ENCODE results near the gene KIRREL3. TPM values are rescaled to one million over a fixed set of nuclear protein-coding genes. Genes with fewer than 3 reads are reported as not detected.

Gene KIRREL3
- total RNA-seq, 5 donors from 2014 or later (not counting 1 experiment from before 2014, with no cell fraction given): not detected

DNA sequence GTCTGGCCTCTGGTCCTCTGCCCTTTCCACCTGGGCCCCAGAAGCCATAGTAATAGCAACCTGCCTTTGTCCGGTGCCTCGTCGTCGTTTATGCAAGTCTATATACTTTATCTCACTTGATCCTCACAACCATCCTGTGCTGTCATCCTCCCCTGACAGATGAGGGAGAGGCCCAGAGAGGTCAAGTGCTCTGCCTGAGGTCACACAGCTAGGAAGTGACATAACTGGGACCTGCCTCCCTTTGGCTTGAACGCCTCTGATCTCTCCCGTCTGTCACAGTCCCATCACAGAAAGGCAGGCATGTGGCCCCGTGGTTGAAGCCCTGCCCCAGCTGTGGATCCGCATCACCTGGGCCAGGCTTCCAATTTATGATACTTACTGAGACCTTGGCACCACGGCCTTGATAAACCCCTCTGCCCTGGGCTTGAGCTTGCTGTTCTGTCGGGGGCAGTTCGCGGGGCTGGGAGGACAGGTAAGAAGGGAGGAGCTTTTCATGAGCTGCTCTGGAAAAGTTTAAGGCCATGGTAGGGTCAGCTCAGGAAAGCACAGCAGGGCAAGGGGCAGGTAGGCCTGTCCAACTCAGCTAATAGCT lies 398.1 kb downstream of the KIRREL3 start:
- Histone ChIP-seq H3K36me3 (ENCODE audit: control insufficient read depth in 2 of 2, extremely low read depth in 1 of 2, insufficient read depth in 1 of 2, low read length in 1 of 2) (no peaks in the 10 kb centered on the region), H3K4me3 (ENCODE audit: control insufficient read depth in 1 of 2, extremely low read depth in 1 of 2, low read length in 1 of 2) (no peak overlapping the region), H3K9me3 (no peaks in the 10 kb centered on the region), H3K27me3 (replicated peaks in 1 of 2; ENCODE audit: control insufficient read depth in 2 of 2, extremely low read depth in 1 of 2, insufficient read depth in 2 of 2, low read length in 1 of 2) (peaks cover 0 to 38% of the 10 kb centered on the region in 2 experiments), H3K27ac (ENCODE audit: low read length) (no peak overlapping the region), H3K4me1 (ENCODE audit: control insufficient read depth in 1 of 2, extremely low read depth in 1 of 2, insufficient read depth in 2 of 2, low read length in 2 of 2) (no peaks in the 10 kb centered on the region)
- no peaks in the 10 kb centered on the region for H3K4me1 Mint-ChIP-seq
- peaks cover 29 to 47% of the 10 kb centered on the region in 2 donors for H3K27me3 Mint-ChIP-seq
- H3K27ac Mint-ChIP-seq: no peak overlapping the region
- H3K36me3 Mint-ChIP-seq: no peaks in the 10 kb centered on the region
- ChIA-PET CTCF (interaction anchor here in 1 of 2 donors (0.7 kb wide), 1 partner anchor 807 kb away, joined by 3 read pairs; no protein-coding TSS in a partner anchor), POLR2A (no interaction called here)
- peaks cover 0 to 4% (median 0%) of the 10 kb centered on the region in 3 donors for H3K9me3 Mint-ChIP-seq
- WGBS (ENCODE audit: insufficient coverage): 80% methylated on average over 11 of the region's 12 CpGs
- DNase-seq (no peak), ATAC-seq (replicated peaks in 1 of 4) (no peak)
- no peak overlapping the region for H3K4me3 Mint-ChIP-seq

DNA sequence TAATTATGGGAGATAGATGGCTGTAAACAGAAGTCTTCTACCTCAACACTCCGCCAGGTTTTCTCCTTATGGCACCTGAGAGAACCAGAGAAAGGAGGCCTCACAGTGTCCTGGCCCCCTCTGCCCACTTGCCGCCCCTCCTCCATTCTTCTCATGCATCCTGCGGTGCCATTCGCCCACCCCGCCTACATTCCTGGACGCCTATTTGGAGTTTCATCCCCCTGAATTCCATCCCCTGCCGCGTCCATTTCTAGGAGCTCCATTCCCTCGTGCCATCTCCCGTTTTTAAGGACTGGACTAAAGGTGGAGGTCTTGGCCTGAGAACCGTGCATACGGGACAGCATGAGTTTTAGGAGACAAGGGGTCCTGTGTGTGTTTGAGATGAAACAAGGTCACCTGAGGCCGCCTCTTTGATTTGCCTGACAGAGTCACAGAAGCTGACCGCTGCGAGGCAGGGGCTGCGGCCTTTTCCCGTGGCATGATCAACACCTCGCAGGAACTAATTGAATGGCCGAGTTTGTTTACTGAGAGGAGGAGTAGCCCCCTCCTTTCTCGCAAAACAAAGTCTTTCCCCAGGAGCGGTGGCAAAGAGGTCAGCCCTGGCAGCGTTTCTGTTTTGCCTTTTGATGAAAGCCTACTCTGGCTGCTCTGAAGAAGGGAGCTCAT lies 398.9 kb downstream of the KIRREL3 start:
- POLR2A ChIA-PET: no interaction called here
- no peak overlapping the region for H3K4me3 Mint-ChIP-seq
- Histone ChIP-seq H3K36me3 (ENCODE audit: control insufficient read depth in 2 of 2, extremely low read depth in 1 of 2, insufficient read depth in 1 of 2, low read length in 1 of 2) (no peaks in the 10 kb centered on the region), H3K4me1 (ENCODE audit: control insufficient read depth in 1 of 2, extremely low read depth in 1 of 2, insufficient read depth in 2 of 2, low read length in 2 of 2) (no peaks in the 10 kb centered on the region), H3K4me3 (ENCODE audit: control insufficient read depth in 1 of 2, extremely low read depth in 1 of 2, low read length in 1 of 2) (no peak overlapping the region), H3K27ac (ENCODE audit: low read length) (no peak overlapping the region), H3K9me3 (no peaks in the 10 kb centered on the region), H3K27me3 (replicated peaks in 1 of 2; ENCODE audit: control insufficient read depth in 2 of 2, extremely low read depth in 1 of 2, insufficient read depth in 2 of 2, low read length in 1 of 2) (peaks cover 0 to 34% of the 10 kb centered on the region in 2 experiments)
- ATAC-seq (replicated peaks in 1 of 4) (no peak), DNase-seq (no peak)
- H3K27me3 Mint-ChIP-seq: peaks cover 25 to 39% of the 10 kb centered on the region in 2 donors
- H3K9me3 Mint-ChIP-seq: peaks cover 0 to 4% (median 0%) of the 10 kb centered on the region in 3 donors
- CTCF ChIA-PET: interaction anchor here (0.5 to 0.7 kb wide), 2 partner anchors 370 to 808 kb away, joined by 3 to 5 read pairs; no protein-coding TSS in a partner anchor
- H3K36me3 Mint-ChIP-seq: no peaks in the 10 kb centered on the region
- no peaks in the 10 kb centered on the region for H3K4me1 Mint-ChIP-seq
- WGBS (ENCODE audit: insufficient coverage): 75% methylated on average over 8 of the region's 22 CpGs
- no peak overlapping the region for H3K27ac Mint-ChIP-seq

DNA sequence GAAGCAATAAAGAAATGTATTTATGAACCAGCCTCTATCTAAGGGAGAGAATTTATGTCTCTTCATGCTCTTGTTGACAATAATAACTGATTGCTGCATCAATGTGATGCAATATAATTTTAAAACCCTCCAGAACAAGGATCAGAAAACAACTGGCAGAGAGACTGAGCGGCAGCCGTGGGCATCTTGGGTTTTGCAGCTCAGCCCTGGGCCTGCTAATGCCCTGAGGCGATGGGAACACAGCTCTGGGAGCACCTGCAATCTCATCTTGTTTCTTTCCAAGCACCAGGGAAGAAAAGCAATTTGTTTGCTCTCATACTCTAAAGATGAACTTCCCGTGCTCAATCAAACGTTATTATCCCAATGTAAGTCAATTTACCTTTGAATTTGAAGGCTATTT lies 399.4 kb downstream of the KIRREL3 start:
- H3K4me1 Mint-ChIP-seq: no peaks in the 10 kb centered on the region
- 68% methylated on average over 3 of the region's 5 CpGs for WGBS (ENCODE audit: insufficient coverage)
- no peaks in the 10 kb centered on the region for H3K36me3 Mint-ChIP-seq
- no peak for DNase-seq
- CTCF ChIA-PET: interaction anchor here in 1 of 2 donors (0.5 kb wide), 1 partner anchor 371 kb away, joined by 5 read pairs; no protein-coding TSS in a partner anchor
- H3K4me1 ChIP-seq (ENCODE audit: control insufficient read depth in 1 of 2, extremely low read depth in 1 of 2, insufficient read depth in 2 of 2, low read length in 2 of 2): no peaks in the 10 kb centered on the region
- no peaks in the 10 kb centered on the region for H3K9me3 ChIP-seq
- no peak overlapping the region for H3K4me3 ChIP-seq (ENCODE audit: control insufficient read depth in 1 of 2, extremely low read depth in 1 of 2, low read length in 1 of 2)
- POLR2A ChIA-PET: no interaction called here
- H3K27ac ChIP-seq (ENCODE audit: low read length): no peak overlapping the region
- H3K27me3 ChIP-seq (replicated peaks in 1 of 2; ENCODE audit: control insufficient read depth in 2 of 2, extremely low read depth in 1 of 2, insufficient read depth in 2 of 2, low read length in 1 of 2): peaks cover 0 to 32% of the 10 kb centered on the region in 2 experiments
- H3K27me3 Mint-ChIP-seq: peaks cover 21 to 37% of the 10 kb centered on the region in 2 donors
- peaks cover 0 to 4% (median 0%) of the 10 kb centered on the region in 3 donors for H3K9me3 Mint-ChIP-seq
- no peaks in the 10 kb centered on the region for H3K36me3 ChIP-seq (ENCODE audit: control insufficient read depth in 2 of 2, extremely low read depth in 1 of 2, insufficient read depth in 1 of 2, low read length in 1 of 2)
- H3K4me3 Mint-ChIP-seq: no peak overlapping the region
- no peak for ATAC-seq (replicated peaks in 1 of 4)
- H3K27ac Mint-ChIP-seq: no peak overlapping the region

DNA sequence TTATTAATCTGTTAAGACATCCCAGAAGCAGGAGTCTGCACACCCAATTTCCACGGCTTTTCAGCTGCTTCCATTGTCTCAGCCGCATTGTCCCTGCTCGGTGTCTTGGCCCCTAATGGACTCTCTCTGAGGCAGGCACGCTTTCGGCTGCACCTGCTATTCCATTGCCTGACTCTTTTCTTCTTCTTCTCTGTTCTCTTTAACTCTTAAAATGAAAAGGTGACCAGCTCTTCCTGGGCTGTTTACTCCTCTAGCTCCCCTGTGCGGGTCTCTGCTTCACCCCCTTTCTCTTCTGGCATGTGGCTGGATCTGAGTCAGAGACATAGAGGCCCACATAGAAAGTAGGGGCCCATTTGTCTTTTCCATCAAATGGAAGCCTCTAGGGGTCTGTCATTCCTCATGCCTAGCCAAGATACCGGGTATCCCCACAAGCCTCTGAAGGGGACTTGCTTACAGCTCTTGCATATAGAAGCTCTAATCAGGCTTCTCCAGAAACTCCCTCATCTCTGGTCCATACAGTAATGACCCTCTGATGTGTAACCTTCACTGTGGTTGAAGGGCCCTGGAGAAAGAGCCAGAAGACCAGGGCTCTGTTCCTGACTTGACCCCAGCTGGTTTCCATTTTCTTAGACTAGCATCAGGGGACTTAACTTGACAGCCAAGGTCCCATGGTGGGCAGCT lies 401.2 kb downstream of the KIRREL3 start:
- Mint-ChIP-seq H3K4me1 (no peaks in the 10 kb centered on the region), H3K4me3 (no peak overlapping the region), H3K27me3 (peaks cover 13 to 25% of the 10 kb centered on the region in 2 donors), H3K36me3 (no peaks in the 10 kb centered on the region), H3K9me3 (peaks cover 0 to 4% (median 0%) of the 10 kb centered on the region in 3 donors), H3K27ac (no peak overlapping the region)
- DNase-seq: no peak
- H3K27ac ChIP-seq (ENCODE audit: low read length): no peak overlapping the region
- POLR2A ChIA-PET: no interaction called here
- H3K36me3 ChIP-seq (ENCODE audit: control insufficient read depth in 2 of 2, extremely low read depth in 1 of 2, insufficient read depth in 1 of 2, low read length in 1 of 2): no peaks in the 10 kb centered on the region
- H3K9me3 ChIP-seq: no peaks in the 10 kb centered on the region
- CTCF ChIA-PET: no interaction called here
- no peak overlapping the region for H3K4me3 ChIP-seq (ENCODE audit: control insufficient read depth in 1 of 2, extremely low read depth in 1 of 2, low read length in 1 of 2)
- 79% methylated on average over 7 of the region's 7 CpGs for WGBS (ENCODE audit: insufficient coverage)
- H3K27me3 ChIP-seq (replicated peaks in 1 of 2; ENCODE audit: control insufficient read depth in 2 of 2, extremely low read depth in 1 of 2, insufficient read depth in 2 of 2, low read length in 1 of 2): peaks cover 0 to 28% of the 10 kb centered on the region in 2 experiments
- no peaks in the 10 kb centered on the region for H3K4me1 ChIP-seq (ENCODE audit: control insufficient read depth in 1 of 2, extremely low read depth in 1 of 2, insufficient read depth in 2 of 2, low read length in 2 of 2)
- no peak for ATAC-seq (replicated peaks in 1 of 4)

DNA sequence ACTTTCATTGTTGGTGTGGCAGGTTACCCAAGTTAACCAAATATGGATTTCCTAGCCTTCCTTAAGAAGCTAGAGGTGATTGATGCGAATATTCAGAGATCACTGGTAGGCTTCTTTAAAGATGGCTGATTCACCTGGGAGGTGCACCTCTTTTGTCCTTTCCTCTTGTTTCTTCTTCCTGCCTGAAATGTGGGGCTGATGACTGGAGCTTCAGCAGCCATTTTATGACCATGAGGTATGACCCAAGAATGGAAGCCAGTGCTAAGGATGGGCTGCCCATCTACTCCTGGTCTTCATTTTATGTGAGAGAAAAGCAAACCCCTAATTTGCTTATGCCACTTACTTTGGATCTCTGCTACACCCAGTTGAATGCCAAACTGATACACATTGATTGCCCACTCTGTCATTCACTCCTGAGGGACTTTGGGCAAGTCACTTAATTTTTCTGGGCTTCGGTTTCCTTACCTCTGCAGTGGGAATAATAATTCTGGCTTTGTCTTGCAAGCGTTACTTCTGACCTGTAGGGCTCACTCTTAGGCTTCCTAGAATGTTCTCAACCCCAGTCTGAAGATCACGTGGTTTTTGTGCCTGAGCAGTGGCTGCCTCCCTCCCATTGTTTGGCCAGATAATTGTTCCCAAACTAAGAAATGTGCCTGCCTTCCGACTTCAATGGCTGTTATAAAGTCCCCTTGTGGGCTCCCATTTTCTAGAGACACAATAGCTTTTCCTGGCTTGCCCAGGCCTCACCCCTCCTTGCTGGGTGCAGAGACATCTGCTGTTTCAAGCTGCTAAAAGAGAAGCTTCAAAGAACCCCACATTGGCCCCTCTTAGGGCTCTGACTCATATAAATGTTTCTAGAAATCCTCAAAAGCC lies 402.0 kb downstream of the KIRREL3 start:
- ATAC-seq (replicated peaks in 1 of 4) (no peak), DNase-seq (no peak)
- ChIA-PET POLR2A (no interaction called here), CTCF (no interaction called here)
- 58% methylated on average over 4 of the region's 5 CpGs for WGBS (ENCODE audit: insufficient coverage)
- Histone ChIP-seq H3K36me3 (ENCODE audit: control insufficient read depth in 2 of 2, extremely low read depth in 1 of 2, insufficient read depth in 1 of 2, low read length in 1 of 2) (no peaks in the 10 kb centered on the region), H3K4me1 (ENCODE audit: control insufficient read depth in 1 of 2, extremely low read depth in 1 of 2, insufficient read depth in 2 of 2, low read length in 2 of 2) (no peaks in the 10 kb centered on the region), H3K27me3 (replicated peaks in 1 of 2; ENCODE audit: control insufficient read depth in 2 of 2, extremely low read depth in 1 of 2, insufficient read depth in 2 of 2, low read length in 1 of 2) (peaks cover 0 to 27% of the 10 kb centered on the region in 2 experiments), H3K9me3 (no peaks in the 10 kb centered on the region), H3K4me3 (ENCODE audit: control insufficient read depth in 1 of 2, extremely low read depth in 1 of 2, low read length in 1 of 2) (no peak overlapping the region), H3K27ac (ENCODE audit: low read length) (no peak overlapping the region)
- H3K4me1 Mint-ChIP-seq: no peaks in the 10 kb centered on the region
- peaks cover 0 to 4% (median 0%) of the 10 kb centered on the region in 3 donors for H3K9me3 Mint-ChIP-seq
- H3K27ac Mint-ChIP-seq: no peak overlapping the region
- no peaks in the 10 kb centered on the region for H3K36me3 Mint-ChIP-seq
- no peak overlapping the region for H3K4me3 Mint-ChIP-seq
- H3K27me3 Mint-ChIP-seq: peaks cover 8 to 20% of the 10 kb centered on the region in 2 donors

DNA sequence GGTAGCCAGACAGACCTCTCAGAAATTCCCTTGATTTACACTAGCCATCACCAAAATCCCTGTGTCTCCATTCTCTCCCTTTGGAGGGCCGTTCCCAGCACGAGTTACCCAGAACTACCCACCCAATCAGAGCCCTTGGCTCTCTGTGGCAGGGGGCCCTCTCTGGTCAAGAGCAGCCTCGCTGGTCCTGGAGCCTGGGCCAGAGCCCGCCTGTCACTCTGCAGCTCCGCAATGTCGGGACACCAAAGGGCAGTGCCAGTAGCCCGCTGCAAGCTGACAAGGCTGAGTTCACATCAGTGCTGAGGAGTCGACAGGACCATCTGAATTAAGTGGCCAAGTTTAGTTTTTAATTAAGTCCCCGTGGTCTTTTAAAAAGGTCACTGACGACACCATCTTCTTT lies 403.5 kb downstream of the KIRREL3 start:
- Histone ChIP-seq H3K27me3 (replicated peaks in 1 of 2; ENCODE audit: control insufficient read depth in 2 of 2, extremely low read depth in 1 of 2, insufficient read depth in 2 of 2, low read length in 1 of 2) (peaks cover 0 to 12% of the 10 kb centered on the region in 2 experiments), H3K9me3 (no peaks in the 10 kb centered on the region), H3K36me3 (ENCODE audit: control insufficient read depth in 2 of 2, extremely low read depth in 1 of 2, insufficient read depth in 1 of 2, low read length in 1 of 2) (no peaks in the 10 kb centered on the region), H3K27ac (ENCODE audit: low read length) (no peak overlapping the region), H3K4me1 (ENCODE audit: control insufficient read depth in 1 of 2, extremely low read depth in 1 of 2, insufficient read depth in 2 of 2, low read length in 2 of 2) (no peaks in the 10 kb centered on the region), H3K4me3 (ENCODE audit: control insufficient read depth in 1 of 2, extremely low read depth in 1 of 2, low read length in 1 of 2) (no peak overlapping the region)
- H3K4me1 Mint-ChIP-seq: no peaks in the 10 kb centered on the region
- ChIA-PET POLR2A (no interaction called here), CTCF (no interaction called here)
- 84% methylated on average over 8 of the region's 10 CpGs for WGBS (ENCODE audit: insufficient coverage)
- ATAC-seq (replicated peaks in 1 of 4): no peak
- no peak overlapping the region for H3K4me3 Mint-ChIP-seq
- peaks cover 0 to 4% (median 0%) of the 10 kb centered on the region in 3 donors for H3K9me3 Mint-ChIP-seq
- H3K27me3 Mint-ChIP-seq: peaks cover 8 to 10% of the 10 kb centered on the region in 2 donors
- no peak overlapping the region for H3K27ac Mint-ChIP-seq
- DNase-seq: no peak
- no peaks in the 10 kb centered on the region for H3K36me3 Mint-ChIP-seq
